Measurements from ENCODE around the gene AIDA.
A peak's percentile ranks its signal among the peaks of the same experiment; 100 is the strongest.

AIDA gene

DNA sequence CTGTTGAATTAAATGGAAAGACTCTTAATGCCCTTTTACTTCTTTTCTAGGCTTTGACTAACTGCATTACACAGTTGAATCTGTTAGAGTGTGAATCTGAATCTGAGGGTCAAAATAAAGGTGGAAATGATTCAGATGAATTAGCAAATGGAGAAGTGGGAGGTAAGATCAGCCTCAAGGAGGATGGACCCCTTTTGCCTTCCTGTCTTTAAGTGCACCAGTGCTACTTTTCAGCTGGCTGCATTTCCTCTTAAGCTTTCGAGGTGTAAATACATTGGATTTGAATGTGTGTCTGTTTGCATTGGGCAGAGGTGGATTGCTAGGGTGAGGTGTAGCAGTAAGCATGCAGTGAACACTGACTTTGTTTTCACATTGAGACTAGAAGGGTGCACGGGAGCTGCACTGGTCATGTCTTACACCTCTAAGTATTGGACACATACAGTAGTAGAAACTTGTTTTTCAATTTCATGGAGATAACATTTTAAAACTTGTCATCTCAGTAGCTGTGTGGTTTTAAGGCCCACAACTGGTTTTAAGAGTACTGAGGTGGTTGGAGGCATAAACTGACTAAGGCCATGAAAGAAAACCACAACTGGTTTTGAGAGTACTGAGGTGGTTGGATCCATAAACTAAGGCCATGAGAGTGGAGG, 59.0 kb downstream of the AIDA start:
- Histone ChIP-seq H3K4me3 (ENCODE audit: low read depth, low read length) (no peak overlapping the region), H3K27me3 (ENCODE audit: insufficient read depth, low read depth, severe bottlenecking) (no peaks in the 10 kb centered on the region), H3K36me3 (peaks cover 3% of the 10 kb centered on the region), H3K27ac (no peak overlapping the region), H3K9me3 (ENCODE audit: severe bottlenecking) (no peaks in the 10 kb centered on the region)
- DNase-seq, result no peak
- TF ChIP-seq, protein P1, sequence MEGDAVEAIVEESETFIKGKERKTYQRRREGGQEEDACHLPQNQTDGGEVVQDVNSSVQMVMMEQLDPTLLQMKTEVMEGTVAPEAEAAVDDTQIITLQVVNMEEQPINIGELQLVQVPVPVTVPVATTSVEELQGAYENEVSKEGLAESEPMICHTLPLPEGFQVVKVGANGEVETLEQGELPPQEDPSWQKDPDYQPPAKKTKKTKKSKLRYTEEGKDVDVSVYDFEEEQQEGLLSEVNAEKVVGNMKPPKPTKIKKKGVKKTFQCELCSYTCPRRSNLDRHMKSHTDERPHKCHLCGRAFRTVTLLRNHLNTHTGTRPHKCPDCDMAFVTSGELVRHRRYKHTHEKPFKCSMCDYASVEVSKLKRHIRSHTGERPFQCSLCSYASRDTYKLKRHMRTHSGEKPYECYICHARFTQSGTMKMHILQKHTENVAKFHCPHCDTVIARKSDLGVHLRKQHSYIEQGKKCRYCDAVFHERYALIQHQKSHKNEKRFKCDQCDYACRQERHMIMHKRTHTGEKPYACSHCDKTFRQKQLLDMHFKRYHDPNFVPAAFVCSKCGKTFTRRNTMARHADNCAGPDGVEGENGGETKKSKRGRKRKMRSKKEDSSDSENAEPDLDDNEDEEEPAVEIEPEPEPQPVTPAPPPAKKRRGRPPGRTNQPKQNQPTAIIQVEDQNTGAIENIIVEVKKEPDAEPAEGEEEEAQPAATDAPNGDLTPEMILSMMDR (IDR thresholded peaks at IDR 0.05; ENCODE audit: low read depth, low read length), result no peak

GRCh38 chr1:222652676-222653075, 59.6 kb downstream of the AIDA start:
- peaks cover 3% of the 10 kb centered on the region for H3K36me3 ChIP-seq
- no peak overlapping the region for H3K4me3 ChIP-seq (ENCODE audit: low read depth, low read length)
- H3K27ac ChIP-seq, result no peak overlapping the region
- TF ChIP-seq, protein P1 (IDR thresholded peaks at IDR 0.05; ENCODE audit: low read depth, low read length), result no peak
- no peaks in the 10 kb centered on the region for H3K9me3 ChIP-seq (ENCODE audit: severe bottlenecking)
- no peaks in the 10 kb centered on the region for H3K27me3 ChIP-seq (ENCODE audit: insufficient read depth, low read depth, severe bottlenecking)
- DNase-seq, result no peak

DNA sequence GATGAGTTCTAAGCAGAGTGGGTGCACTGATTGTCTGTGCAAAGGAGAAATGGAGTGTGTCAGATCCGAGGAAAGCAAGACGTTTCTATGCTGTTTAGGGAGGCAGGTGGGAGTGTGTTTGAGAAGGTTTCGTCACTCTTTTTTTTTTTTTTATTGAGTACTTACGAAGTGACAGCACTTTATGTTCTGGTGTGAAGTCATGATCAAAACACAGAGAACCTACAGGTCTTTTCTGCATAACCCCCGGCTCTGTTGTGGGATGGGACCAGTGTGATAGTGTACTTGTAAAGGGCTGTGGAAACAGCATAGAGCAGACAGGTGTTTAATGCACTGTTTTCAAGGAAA, 67.7 kb downstream of the AIDA start:
- Histone ChIP-seq H3K27ac (peak overlapping the region; percentile 40; the same call in 1 of the 2 replicates), H3K4me3 (ENCODE audit: low read depth, low read length) (peak overlapping the region; percentile 83), H3K36me3 (no peaks in the 10 kb centered on the region), H3K27me3 (ENCODE audit: insufficient read depth, low read depth, severe bottlenecking) (no peaks in the 10 kb centered on the region), H3K9me3 (ENCODE audit: severe bottlenecking) (no peaks in the 10 kb centered on the region)
- TF ChIP-seq, protein P1 (IDR thresholded peaks at IDR 0.05; ENCODE audit: low read depth, low read length), result no peak
- DNase-seq, result no peak

GRCh38 chr1:222643938-222644635, 68.2 kb downstream of the AIDA start:
- DNase-seq, result peak; percentile 93
- Histone ChIP-seq H3K36me3 (no peaks in the 10 kb centered on the region), H3K4me3 (ENCODE audit: low read depth, low read length) (peak overlapping the region; percentile 83), H3K27me3 (ENCODE audit: insufficient read depth, low read depth, severe bottlenecking) (no peaks in the 10 kb centered on the region), H3K27ac (peak overlapping the region; percentile 72), H3K9me3 (ENCODE audit: severe bottlenecking) (no peaks in the 10 kb centered on the region)
- TF ChIP-seq, protein P1 (IDR thresholded peaks at IDR 0.05; ENCODE audit: low read depth, low read length), result no peak

GRCh38 chr1:222643606-222643937, 68.7 kb downstream of the AIDA start:
- Histone ChIP-seq H3K27me3 (ENCODE audit: insufficient read depth, low read depth, severe bottlenecking) (no peaks in the 10 kb centered on the region), H3K36me3 (no peaks in the 10 kb centered on the region), H3K4me3 (ENCODE audit: low read depth, low read length) (peak overlapping the region; percentile 83), H3K27ac (peak overlapping the region; percentile 72), H3K9me3 (ENCODE audit: severe bottlenecking) (no peaks in the 10 kb centered on the region)
- TF ChIP-seq, protein P1 (IDR thresholded peaks at IDR 0.05; ENCODE audit: low read depth, low read length), result no peak
- no peak for DNase-seq
